Astrocyte (in vitro differentiated cells and primary cell): ENCODE results near the gene KIF11. TPM values are rescaled to one million over a fixed set of nuclear protein-coding genes. Genes with fewer than 3 reads are reported as not detected.

Experiments used
- DNase-seq: peaks from one replicate; pipeline ENCODE4 v3.0.0-alpha.2; 2010; ENCODE audit warnings: low read depth
- FAIRE-seq: peaks from 2 replicates; lab custom pipeline; 2011; peaks lifted over from hg19 to GRCh38; lab: Jason Lieb, UNC
- H2AFZ ChIP-seq: 2 replicates; pipeline ENCODE4 v1.6.0; 2012; ENCODE audit warnings: low read depth, low read length, inconsistent platforms
- H3K27ac ChIP-seq: 2 replicates; pipeline ENCODE4 v1.5.1; 2011; ENCODE audit warnings: low read depth, low read length, inconsistent platforms
- H3K27me3 ChIP-seq: 2 replicates; pipeline ENCODE4 v1.6.0; 2011; ENCODE audit warnings: low read length, inconsistent platforms; ENCODE audit not compliant: insufficient read depth
- H3K36me3 ChIP-seq: 2 replicates; pipeline ENCODE4 v1.5.1; 2011; ENCODE audit warnings: low read length, inconsistent platforms; ENCODE audit not compliant: insufficient read depth
- H3K4me1 ChIP-seq: 2 replicates; pipeline ENCODE4 v1.5.1; 2011; ENCODE audit warnings: low read length, inconsistent platforms; ENCODE audit not compliant: insufficient read depth
- H3K4me2 ChIP-seq: 2 replicates; pipeline ENCODE4 v1.6.0; 2012; ENCODE audit warnings: low read length, inconsistent platforms
- H3K4me3 ChIP-seq: 2 replicates; pipeline ENCODE4 v1.5.1; 2011; ENCODE audit warnings: low read depth, mild to moderate bottlenecking, low read length, inconsistent platforms; ENCODE audit not compliant: insufficient read depth
- H3K79me2 ChIP-seq: 2 replicates; pipeline ENCODE4 v1.6.0; 2012; ENCODE audit warnings: mild to moderate bottlenecking, low read length, inconsistent platforms; ENCODE audit not compliant: insufficient read depth
- H3K9ac ChIP-seq: 2 replicates; pipeline ENCODE4 v1.6.0; 2012; ENCODE audit warnings: mild to moderate bottlenecking, low read length, inconsistent platforms
- H3K9me3 ChIP-seq: 2 replicates; pipeline ENCODE4 v1.5.1; 2012; ENCODE audit warnings: low read depth, mild to moderate bottlenecking, low read length, inconsistent platforms; ENCODE audit not compliant: insufficient read depth
- H4K20me1 ChIP-seq: 2 replicates; pipeline ENCODE4 v1.6.0; 2012; ENCODE audit warnings: low read length, inconsistent platforms; ENCODE audit not compliant: insufficient read depth
- H3K27ac Mint-ChIP-seq: one replicate; pipeline ENCODE4 v1.8.0; 2021; ENCODE audit warnings: mild to moderate bottlenecking, mixed read lengths; ENCODE audit not compliant: unreplicated experiment
- H3K27me3 Mint-ChIP-seq: one replicate; pipeline ENCODE4 v1.8.0; 2021; ENCODE audit warnings: low read depth, mixed read lengths; ENCODE audit not compliant: unreplicated experiment
- H3K36me3 Mint-ChIP-seq: one replicate; pipeline ENCODE4 v1.8.0; 2021; ENCODE audit warnings: low read depth, mixed read lengths; ENCODE audit not compliant: unreplicated experiment
- H3K4me1 Mint-ChIP-seq: one replicate; pipeline ENCODE4 v1.8.0; 2021; ENCODE audit warnings: low read depth, mixed read lengths; ENCODE audit not compliant: unreplicated experiment
- H3K4me3 Mint-ChIP-seq: one replicate; pipeline ENCODE4 v1.8.0; 2021; ENCODE audit warnings: mild to moderate bottlenecking, moderate library complexity, mixed read lengths; ENCODE audit not compliant: unreplicated experiment
- H3K9me3 Mint-ChIP-seq: one replicate; pipeline ENCODE4 v1.8.0; 2021; ENCODE audit warnings: mild to moderate bottlenecking, mixed read lengths; ENCODE audit not compliant: unreplicated experiment
- EZH2 ChIP-seq: IDR thresholded peaks from 2 replicates; pipeline ENCODE4 v1.6.1; 2012; ENCODE audit warnings: mild to moderate bottlenecking, low read length, inconsistent platforms; ENCODE audit not compliant: insufficient read depth
- total RNA-seq: library from RNA; stranded (reverse); gene quantifications from 2 replicates; pipeline ENCODE4 v1.2.1, GENCODE V29; 2021
- TF ChIP-seq, protein P1 (sequence below): IDR thresholded peaks from 2 replicates; pipeline ENCODE4 v1.5.1; 2011; ENCODE audit warnings: low read depth, mild to moderate bottlenecking, inconsistent platforms, low read length, moderate library complexity; ENCODE audit not compliant: insufficient read depth

KIF11 gene
- total RNA-seq, 1 donor from 2014 or later: 4.7 TPM

DNA sequence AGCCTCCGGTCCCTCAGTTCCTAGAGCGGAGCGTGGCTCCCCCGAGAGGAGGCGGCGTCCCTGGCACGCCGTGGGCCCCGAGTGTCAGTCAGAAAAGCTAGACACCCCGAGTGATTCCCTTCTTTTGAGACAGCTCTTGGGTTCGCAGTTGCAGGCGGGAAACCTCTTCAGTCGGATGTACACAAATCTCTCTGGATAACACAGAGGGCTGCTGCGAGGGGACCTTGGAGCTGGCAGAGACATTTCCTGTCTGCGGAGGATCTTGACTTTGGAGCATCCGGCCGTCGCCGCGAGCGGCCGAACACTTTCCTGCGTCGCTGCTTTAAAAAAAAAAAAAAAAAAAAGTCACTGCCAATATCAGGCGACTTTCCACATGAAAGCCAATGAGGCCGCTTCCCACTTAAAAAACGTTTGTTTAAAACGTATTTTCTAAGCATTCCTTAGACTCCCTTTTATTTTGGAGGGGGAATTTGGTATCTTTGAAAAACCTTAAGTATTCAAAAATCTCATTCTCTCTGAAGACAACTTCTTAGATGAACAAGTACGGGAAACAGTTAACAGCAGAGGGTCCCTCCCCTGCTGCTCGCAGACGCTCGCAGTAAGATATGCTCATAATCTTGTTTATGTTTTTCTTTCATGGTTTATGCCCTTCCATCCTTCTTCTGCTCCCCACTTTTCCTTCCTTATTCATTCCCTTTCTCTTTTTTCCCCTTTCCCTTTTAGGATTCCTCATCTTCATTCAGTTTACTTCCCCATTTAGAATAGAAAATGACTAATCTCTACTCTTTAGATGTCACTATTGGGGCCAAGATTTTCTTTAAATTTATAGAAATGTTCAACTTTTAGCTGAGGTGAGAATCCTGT, 106.8 kb downstream of the KIF11 start:
- Histone ChIP-seq H4K20me1 (no peaks in the 10 kb centered on the region), H3K4me1 (peaks cover 3% of the 10 kb centered on the region), H3K36me3 (no peaks in the 10 kb centered on the region), H2AFZ (peak overlapping the region; percentile 74), H3K4me2 (peak overlapping the region; percentile 85), H3K9ac (peak overlapping the region; percentile 61), H3K4me3 (peak overlapping the region; percentile 57), H3K9me3 (no peaks in the 10 kb centered on the region), H3K27me3 (peaks cover under 1% of the 10 kb centered on the region), H3K79me2 (no peaks in the 10 kb centered on the region), H3K27ac (no peak overlapping the region)
- Mint-ChIP-seq H3K36me3 (no peaks in the 10 kb centered on the region), H3K27me3 (peaks cover 38% of the 10 kb centered on the region), H3K4me3 (peak overlapping the region; percentile 74), H3K9me3 (no peaks in the 10 kb centered on the region), H3K4me1 (peaks cover 4% of the 10 kb centered on the region), H3K27ac (peak overlapping the region; percentile 23)
- FAIRE-seq: no peak
- TF ChIP-seq EZH2: no peak
- TF ChIP-seq, protein P1, sequence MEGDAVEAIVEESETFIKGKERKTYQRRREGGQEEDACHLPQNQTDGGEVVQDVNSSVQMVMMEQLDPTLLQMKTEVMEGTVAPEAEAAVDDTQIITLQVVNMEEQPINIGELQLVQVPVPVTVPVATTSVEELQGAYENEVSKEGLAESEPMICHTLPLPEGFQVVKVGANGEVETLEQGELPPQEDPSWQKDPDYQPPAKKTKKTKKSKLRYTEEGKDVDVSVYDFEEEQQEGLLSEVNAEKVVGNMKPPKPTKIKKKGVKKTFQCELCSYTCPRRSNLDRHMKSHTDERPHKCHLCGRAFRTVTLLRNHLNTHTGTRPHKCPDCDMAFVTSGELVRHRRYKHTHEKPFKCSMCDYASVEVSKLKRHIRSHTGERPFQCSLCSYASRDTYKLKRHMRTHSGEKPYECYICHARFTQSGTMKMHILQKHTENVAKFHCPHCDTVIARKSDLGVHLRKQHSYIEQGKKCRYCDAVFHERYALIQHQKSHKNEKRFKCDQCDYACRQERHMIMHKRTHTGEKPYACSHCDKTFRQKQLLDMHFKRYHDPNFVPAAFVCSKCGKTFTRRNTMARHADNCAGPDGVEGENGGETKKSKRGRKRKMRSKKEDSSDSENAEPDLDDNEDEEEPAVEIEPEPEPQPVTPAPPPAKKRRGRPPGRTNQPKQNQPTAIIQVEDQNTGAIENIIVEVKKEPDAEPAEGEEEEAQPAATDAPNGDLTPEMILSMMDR: no peak
- DNase-seq: no peak

DNA sequence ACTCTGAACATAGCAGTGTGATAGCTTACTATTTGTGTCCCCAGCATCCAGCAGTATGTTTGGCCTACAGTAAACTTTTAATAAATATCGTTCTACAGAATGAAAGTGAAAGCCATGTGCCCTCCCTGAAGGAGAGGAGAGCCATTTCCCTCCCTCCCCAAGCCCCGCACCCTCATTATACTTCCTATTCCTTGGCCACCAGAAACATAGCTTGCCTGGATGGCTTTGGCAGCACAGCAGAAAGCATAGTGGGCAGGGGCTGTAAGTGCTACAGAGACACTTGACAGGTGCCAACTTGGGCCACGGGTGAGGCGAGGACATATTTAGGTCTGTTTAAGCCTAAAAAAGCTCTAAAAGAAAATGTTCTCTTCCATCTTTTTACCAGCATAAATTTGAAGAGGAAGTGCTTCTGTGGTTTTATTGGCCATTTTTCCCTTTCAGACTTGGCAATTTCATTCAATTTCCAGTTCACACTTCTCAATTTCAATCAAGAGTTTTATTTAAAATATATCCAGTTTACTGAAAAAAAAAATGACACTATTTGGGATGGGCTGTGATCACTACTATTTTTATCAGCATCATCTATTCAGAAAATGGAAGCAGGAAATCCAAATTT, 109.5 kb downstream of the KIF11 start:
- Histone ChIP-seq H2AFZ (no peak overlapping the region), H4K20me1 (no peaks in the 10 kb centered on the region), H3K9me3 (no peaks in the 10 kb centered on the region), H3K9ac (no peak overlapping the region), H3K4me1 (no peaks in the 10 kb centered on the region), H3K79me2 (no peaks in the 10 kb centered on the region), H3K27me3 (no peaks in the 10 kb centered on the region), H3K27ac (no peak overlapping the region), H3K4me3 (no peak overlapping the region), H3K36me3 (no peaks in the 10 kb centered on the region), H3K4me2 (no peak overlapping the region)
- FAIRE-seq: no peak
- no peak for DNase-seq
- Mint-ChIP-seq H3K9me3 (no peaks in the 10 kb centered on the region), H3K4me1 (no peaks in the 10 kb centered on the region), H3K27me3 (peaks cover 26% of the 10 kb centered on the region), H3K4me3 (no peak overlapping the region), H3K27ac (no peak overlapping the region), H3K36me3 (no peaks in the 10 kb centered on the region)
- no peak for TF ChIP-seq EZH2
- TF ChIP-seq, protein P1: no peak

Other genes starting within 250 kb of the KIF11 start
- 31.4 and 35.9 TPM in 2 replicates for gene IDE, start 19.0 kb upstream of the KIF11 start, total RNA-seq
- gene HHEX, start 96.8 kb downstream of the KIF11 start, total RNA-seq: not detected in 2 replicates